Measurements from ENCODE around the gene AGAP3.

Gene AGAP3

GRCh38 chr7:151115836-151116418, 29.7 kb downstream of the AGAP3 start:
- no peak overlapping the region for H3K4me3 ChIP-seq (ENCODE audit: low read length)

GRCh38 chr7:151116603-151117440, 30.5 kb downstream of the AGAP3 start:
- no peak overlapping the region for H3K9ac ChIP-seq (ENCODE audit: low read length)

More at GRCh38 chr7:151115836-151116418, 29.7 kb downstream of the AGAP3 start:
- Histone ChIP-seq H3K27ac (ENCODE audit: low read depth, low read length) (no peak overlapping the region), H3K36me3 (ENCODE audit: control insufficient read depth, insufficient read depth, low read length) (peaks cover 21% of the 10 kb centered on the region), H3K27me3 (ENCODE audit: control insufficient read depth, insufficient read depth, low read length) (peaks cover 2% of the 10 kb centered on the region), H3K9ac (ENCODE audit: low read length) (no peak overlapping the region), H3K4me1 (ENCODE audit: control insufficient read depth, insufficient read depth, low read length) (peaks cover 4% of the 10 kb centered on the region)

GRCh38 chr7:151117565-151117964, 31.3 kb downstream of the AGAP3 start:
- Histone ChIP-seq H3K4me1 (ENCODE audit: control insufficient read depth, insufficient read depth, low read length) (peaks cover 4% of the 10 kb centered on the region), H3K27ac (ENCODE audit: low read depth, low read length) (no peak overlapping the region), H3K9ac (ENCODE audit: low read length) (no peak overlapping the region), H3K4me3 (ENCODE audit: low read length) (no peak overlapping the region), H3K36me3 (ENCODE audit: control insufficient read depth, insufficient read depth, low read length) (peaks cover 27% of the 10 kb centered on the region), H3K27me3 (ENCODE audit: control insufficient read depth, insufficient read depth, low read length) (peaks cover 2% of the 10 kb centered on the region)

More at GRCh38 chr7:151116603-151117440, 30.5 kb downstream of the AGAP3 start:
- Histone ChIP-seq H3K27me3 (ENCODE audit: control insufficient read depth, insufficient read depth, low read length) (peaks cover 2% of the 10 kb centered on the region), H3K4me1 (ENCODE audit: control insufficient read depth, insufficient read depth, low read length) (peaks cover 4% of the 10 kb centered on the region), H3K27ac (ENCODE audit: low read depth, low read length) (no peak overlapping the region), H3K36me3 (ENCODE audit: control insufficient read depth, insufficient read depth, low read length) (peaks cover 27% of the 10 kb centered on the region), H3K4me3 (ENCODE audit: low read length) (no peak overlapping the region)

GRCh38 chr7:151118108-151119054, 32.1 kb downstream of the AGAP3 start:
- H3K36me3 ChIP-seq (ENCODE audit: control insufficient read depth, insufficient read depth, low read length): peaks cover 27% of the 10 kb centered on the region
- no peak overlapping the region for H3K4me3 ChIP-seq (ENCODE audit: low read length)
- peaks cover 2% of the 10 kb centered on the region for H3K27me3 ChIP-seq (ENCODE audit: control insufficient read depth, insufficient read depth, low read length)
- peaks cover 4% of the 10 kb centered on the region for H3K4me1 ChIP-seq (ENCODE audit: control insufficient read depth, insufficient read depth, low read length)
- H3K9ac ChIP-seq (ENCODE audit: low read length): no peak overlapping the region
- H3K27ac ChIP-seq (ENCODE audit: low read depth, low read length): no peak overlapping the region

- H3K4me3 ChIP-seq (ENCODE audit: low read length): no peak overlapping the region
- H3K36me3 ChIP-seq (ENCODE audit: control insufficient read depth, insufficient read depth, low read length): peaks cover 27% of the 10 kb centered on the region
- peaks cover 3% of the 10 kb centered on the region for H3K4me1 ChIP-seq (ENCODE audit: control insufficient read depth, insufficient read depth, low read length)
- H3K27me3 ChIP-seq (ENCODE audit: control insufficient read depth, insufficient read depth, low read length): peaks cover 2% of the 10 kb centered on the region
- H3K27ac ChIP-seq (ENCODE audit: low read depth, low read length): no peak overlapping the region
- H3K9ac ChIP-seq (ENCODE audit: low read length): no peak overlapping the region
Measured at GRCh38 chr7:151119055-151119415, 32.8 kb downstream of the AGAP3 start.

GRCh38 chr7:151119902-151120301, 33.6 kb downstream of the AGAP3 start:
- Histone ChIP-seq H3K9ac (ENCODE audit: low read length) (no peak overlapping the region), H3K27ac (ENCODE audit: low read depth, low read length) (no peak overlapping the region), H3K36me3 (ENCODE audit: control insufficient read depth, insufficient read depth, low read length) (peaks cover 27% of the 10 kb centered on the region), H3K4me3 (ENCODE audit: low read length) (no peak overlapping the region), H3K27me3 (ENCODE audit: control insufficient read depth, insufficient read depth, low read length) (no peaks in the 10 kb centered on the region), H3K4me1 (ENCODE audit: control insufficient read depth, insufficient read depth, low read length) (no peaks in the 10 kb centered on the region)

- Histone ChIP-seq H3K4me1 (ENCODE audit: control insufficient read depth, insufficient read depth, low read length) (no peaks in the 10 kb centered on the region), H3K36me3 (ENCODE audit: control insufficient read depth, insufficient read depth, low read length) (peaks cover 27% of the 10 kb centered on the region), H3K4me3 (ENCODE audit: low read length) (no peak overlapping the region), H3K9ac (ENCODE audit: low read length) (no peak overlapping the region), H3K27me3 (ENCODE audit: control insufficient read depth, insufficient read depth, low read length) (no peaks in the 10 kb centered on the region), H3K27ac (ENCODE audit: low read depth, low read length) (no peak overlapping the region)
Measured at GRCh38 chr7:151120896-151121295, 34.6 kb downstream of the AGAP3 start.

GRCh38 chr7:151121380-151122170, 35.3 kb downstream of the AGAP3 start:
- Histone ChIP-seq H3K36me3 (ENCODE audit: control insufficient read depth, insufficient read depth, low read length) (peaks cover 27% of the 10 kb centered on the region), H3K4me1 (ENCODE audit: control insufficient read depth, insufficient read depth, low read length) (no peaks in the 10 kb centered on the region), H3K27ac (ENCODE audit: low read depth, low read length) (no peak overlapping the region), H3K27me3 (ENCODE audit: control insufficient read depth, insufficient read depth, low read length) (no peaks in the 10 kb centered on the region), H3K4me3 (ENCODE audit: low read length) (no peak overlapping the region), H3K9ac (ENCODE audit: low read length) (no peak overlapping the region)

GRCh38 chr7:151122276-151122675, 36.0 kb downstream of the AGAP3 start:
- Histone ChIP-seq H3K4me3 (ENCODE audit: low read length) (no peak overlapping the region), H3K9ac (ENCODE audit: low read length) (no peak overlapping the region), H3K4me1 (ENCODE audit: control insufficient read depth, insufficient read depth, low read length) (no peaks in the 10 kb centered on the region), H3K36me3 (ENCODE audit: control insufficient read depth, insufficient read depth, low read length) (peaks cover 27% of the 10 kb centered on the region), H3K27ac (ENCODE audit: low read depth, low read length) (no peak overlapping the region), H3K27me3 (ENCODE audit: control insufficient read depth, insufficient read depth, low read length) (no peaks in the 10 kb centered on the region)

GRCh38 chr7:151122796-151123157, 36.5 kb downstream of the AGAP3 start:
- Histone ChIP-seq H3K4me1 (ENCODE audit: control insufficient read depth, insufficient read depth, low read length) (no peaks in the 10 kb centered on the region), H3K27ac (ENCODE audit: low read depth, low read length) (no peak overlapping the region), H3K4me3 (ENCODE audit: low read length) (no peak overlapping the region), H3K27me3 (ENCODE audit: control insufficient read depth, insufficient read depth, low read length) (no peaks in the 10 kb centered on the region), H3K9ac (ENCODE audit: low read length) (no peak overlapping the region), H3K36me3 (ENCODE audit: control insufficient read depth, insufficient read depth, low read length) (peaks cover 27% of the 10 kb centered on the region)

GRCh38 chr7:151123158-151123821, 37.0 kb downstream of the AGAP3 start:
- peaks cover 31% of the 10 kb centered on the region for H3K36me3 ChIP-seq (ENCODE audit: control insufficient read depth, insufficient read depth, low read length)
- no peaks in the 10 kb centered on the region for H3K27me3 ChIP-seq (ENCODE audit: control insufficient read depth, insufficient read depth, low read length)
- no peak overlapping the region for H3K4me3 ChIP-seq (ENCODE audit: low read length)
- no peaks in the 10 kb centered on the region for H3K4me1 ChIP-seq (ENCODE audit: control insufficient read depth, insufficient read depth, low read length)
- H3K9ac ChIP-seq (ENCODE audit: low read length): no peak overlapping the region
- no peak overlapping the region for H3K27ac ChIP-seq (ENCODE audit: low read depth, low read length)
